SIG-M5 (cell line): ENCODE results near the gene CCBE1.

Experiments used
- DNase-seq: peaks from one replicate; lab custom pipeline; 2025; lab: John Stamatoyannopoulos, UW

The CCBE1 gene

GRCh38 chr18:59388817-59389216 lies 308.4 kb downstream of the CCBE1 start:
- no peak for DNase-seq

GRCh38 chr18:59387687-59388565 lies 309.3 kb downstream of the CCBE1 start:
- DNase-seq, result no peak

- DNase-seq, result no peak
Measured at GRCh38 chr18:59386909-59387686, 310.1 kb downstream of the CCBE1 start.

- DNase-seq, result no peak
Measured at GRCh38 chr18:59385191-59385590, 312.0 kb downstream of the CCBE1 start.

GRCh38 chr18:59383851-59384250 lies 313.4 kb downstream of the CCBE1 start:
- no peak for DNase-seq

- no peak for DNase-seq
Measured at GRCh38 chr18:59382383-59382782, 314.8 kb downstream of the CCBE1 start.

- no peak for DNase-seq
Measured at GRCh38 chr18:59381949-59382348, 315.3 kb downstream of the CCBE1 start.
